K562 (cell line): ENCODE results near the gene CRIP3. TPM values are rescaled to one million over a fixed set of nuclear protein-coding genes. Genes with fewer than 3 reads are reported as not detected.
A peak's percentile ranks its signal among the peaks of the same experiment; 100 is the strongest.

ENCODE experiments used
- ATAC-seq: fragments of 200-7000 bp; cut with Tn5 transposase; 3 replicates; pipeline ENCODE4 v1.9.1; 2020; ENCODE audit warnings: moderate library complexity
- BruUV-seq: library from RNA; stranded (reverse); fragments of 400-500 nt; replicated peaks from 2 replicates; lab custom pipeline; 2021; lab: Mats Ljungman, UMichigan
- CTCF ChIA-PET: fragments of 300-600 bp; formaldehyde crosslinking; extraction: SDS; loops from one replicate; lab custom pipeline; 2021; ENCODE audit warnings: low intra/inter-chr PET ratio; lab: Yijun Ruan, JAX
- POLR2A ChIA-PET: fragments of 300-600, 350-650 bp; sonication (Branson Sonifier 250); formaldehyde crosslinking; extraction: SDS; loops from one replicate; lab custom pipeline; 2021; ENCODE audit warnings: antibody characterized with exemption, inconsistent platforms; lab: Yijun Ruan, JAX
- DNase-seq, 4 experiments: peaks; one replicate each; pipeline versions ENCODE4 v3.0.0 to v3.0.0-alpha.2; 2011 to 2018; ENCODE audit warnings: low spot score in 3 of 4, mixed read lengths in 3 of 4; ENCODE audit errors: extremely low read depth in 1 of 4
- FAIRE-seq: peaks from 2 replicates; lab custom pipeline; 2011; peaks lifted over from hg19 to GRCh38; lab: Jason Lieb, UNC
- H2AFZ ChIP-seq: 2 replicates; pipeline ENCODE4 v1.6.0; 2011; ENCODE audit warnings: low read depth, low read length, control low read depth, inconsistent platforms
- H3K27ac ChIP-seq: fragments of 200-600 bp; 3 replicates; pipeline ENCODE4 v1.8.0; 2011; ENCODE audit warnings: low read depth, mild to moderate bottlenecking, control low read depth, inconsistent platforms, low read length, moderate library complexity, mixed read lengths; ENCODE audit errors: extremely low read depth
- H3K27me3 ChIP-seq, 2 experiments: fragments of 300-600 bp in 1 of 2; 2 replicates in 1 of 2; 3 replicates in 1 of 2; pipeline versions ENCODE4 v1.6.0 to v1.8.0; 2011; ENCODE audit warnings: inconsistent platforms in 2 of 2, low read length in 2 of 2, mild to moderate bottlenecking in 1 of 2, mixed read lengths in 1 of 2, moderate library complexity in 1 of 2; ENCODE audit not compliant: control insufficient read depth in 2 of 2, insufficient read depth in 2 of 2
- H3K36me3 ChIP-seq: fragments of 300-600 bp; 3 replicates; pipeline ENCODE4 v1.8.0; 2011; ENCODE audit warnings: mild to moderate bottlenecking, low read length, inconsistent platforms; ENCODE audit not compliant: control insufficient read depth, insufficient read depth
- H3K4me1 ChIP-seq, 2 experiments: fragments of 200-600 bp in 1 of 2; replicated peaks in 1 of 2; 2 replicates in 1 of 2; 3 replicates in 1 of 2; pipeline versions ENCODE4 v1.5.1 to v1.8.0; 2011; ENCODE audit warnings: inconsistent platforms in 2 of 2, low read length in 2 of 2, mild to moderate bottlenecking in 1 of 2, mixed read lengths in 1 of 2, moderate library complexity in 1 of 2; ENCODE audit not compliant: control insufficient read depth in 2 of 2, insufficient read depth in 2 of 2
- H3K4me2 ChIP-seq: 2 replicates; pipeline ENCODE4 v1.6.1; 2011; ENCODE audit warnings: low read length, control low read depth, inconsistent platforms, mixed read lengths; ENCODE audit not compliant: insufficient read depth
- H3K4me3 ChIP-seq: fragments of 200-600 bp; sonication (generic), shearing (Covaris generic); 2 replicates; pipeline ENCODE4 v1.5.1; 2016; ENCODE audit warnings: control low read depth, inconsistent platforms
- H3K79me2 ChIP-seq: fragments of 200-600 bp; 3 replicates; pipeline ENCODE4 v1.8.0; 2011; ENCODE audit warnings: low read length, inconsistent platforms; ENCODE audit not compliant: control insufficient read depth, insufficient read depth
- H3K9ac ChIP-seq, 2 experiments: 2 replicates each; pipeline versions ENCODE4 v1.6.0 to v1.6.1; 2011; ENCODE audit warnings: low read depth in 2 of 2, low read length in 2 of 2, control low read depth in 1 of 2, inconsistent platforms in 1 of 2, mild to moderate bottlenecking in 1 of 2, mixed read lengths in 1 of 2; ENCODE audit not compliant: insufficient read depth in 1 of 2
- H3K9me1 ChIP-seq: one replicate; pipeline ENCODE4 v1.6.0; 2011; ENCODE audit warnings: inconsistent platforms, mild to moderate bottlenecking, low read length, moderate library complexity; ENCODE audit not compliant: control insufficient read depth, insufficient read depth
- H3K9me3 ChIP-seq: replicated peaks from 2 replicates; pipeline ENCODE4 v1.5.1; 2011; ENCODE audit warnings: low read depth, low read length, inconsistent platforms; ENCODE audit not compliant: control insufficient read depth, insufficient read depth
- H4K20me1 ChIP-seq: replicated peaks from 2 replicates; pipeline ENCODE4 v1.6.1; 2011; ENCODE audit warnings: low read length, inconsistent platforms, mixed read lengths; ENCODE audit not compliant: control insufficient read depth, insufficient read depth
- BDP1 ChIP-seq: IDR thresholded peaks from 3 replicates; pipeline ENCODE4 v1.6.1; 2011; ENCODE audit not compliant: insufficient read length, insufficient read depth
- E2F8 ChIP-seq: fragments of 450-650 bp; IDR thresholded peaks from 2 replicates; pipeline ENCODE4 v1.7.1; 2018; ENCODE audit warnings: mild to moderate bottlenecking, low read depth; ENCODE audit not compliant: partially characterized antibody
- GATA2 ChIP-seq: sonication (generic); formaldehyde crosslinking; IDR thresholded peaks from 2 replicates; pipeline ENCODE4 v1.4.0; 2020; ENCODE audit warnings: mild to moderate bottlenecking, missing genetic modification reagents
- HEY1 ChIP-seq: fragments of 250-450 bp; sonication (Bioruptor Pico); IDR thresholded peaks from 2 replicates; pipeline ENCODE4 v1.5.0; 2020; ENCODE audit warnings: mild to moderate bottlenecking, moderate library complexity, borderline replicate concordance
- ILF3 ChIP-seq: fragments of 450-650 bp; IDR thresholded peaks from 2 replicates; pipeline ENCODE4 v1.6.1; 2018; ENCODE audit warnings: antibody characterized with exemption, mild to moderate bottlenecking, moderate library complexity, borderline replicate concordance
- KLF1 ChIP-seq: fragments of 450-650 bp; IDR thresholded peaks from 2 replicates; pipeline ENCODE4 v1.6.1; 2016; ENCODE audit warnings: missing genetic modification characterization, missing compliant biosample characterization
- MAFG ChIP-seq: fragments of 450-650 bp; conservative IDR thresholded peaks from 2 replicates; pipeline ENCODE4 v1.6.1; 2016; ENCODE audit warnings: missing genetic modification characterization, missing compliant biosample characterization
- PHF21A ChIP-seq: fragments of 450-650 bp; IDR thresholded peaks from 2 replicates; pipeline ENCODE4 v1.6.1; 2017; ENCODE audit warnings: low read depth, borderline replicate concordance
- POLR2AphosphoS5 ChIP-seq: IDR thresholded peaks from 2 replicates; pipeline ENCODE4 v1.6.1; 2011; ENCODE audit warnings: mild to moderate bottlenecking, low read depth, low read length, moderate library complexity; ENCODE audit not compliant: control insufficient read depth, insufficient read depth
- SMAD1 ChIP-seq: fragments of 150-350 bp; IDR thresholded peaks from 2 replicates; pipeline ENCODE4 v1.6.1; 2014; ENCODE audit warnings: low read length, low read depth; ENCODE audit not compliant: partially characterized antibody
- ZNF696 ChIP-seq: fragments of 250-450 bp; sonication (Bioruptor Pico); conservative IDR thresholded peaks from 2 replicates; pipeline ENCODE4 v1.4.0; 2020; ENCODE audit warnings: mild to moderate bottlenecking, moderate library complexity
- WGBS: fragments of 100-300 bp; shearing (Covaris generic); methylation state at CpG from one replicate; pipeline ENCODE4 v1.1.6; 2016; ENCODE audit warnings: low coverage, mixed read lengths; ENCODE audit not compliant: insufficient coverage; ENCODE audit errors: missing lambda C conversion rate; 5-methylcytosine and 5-hydroxymethylcytosine counted together
- in situ Hi-C: fragments of 300-500 bp; cut with MboI; formaldehyde crosslinking; loops from 4 replicates; pipeline ENCODE4 v1.15.0; 2018; ENCODE audit warnings: inconsistent platforms, mixed read lengths
- intact Hi-C: fragments of 100-400 bp; cut with micrococcal nuclease; formaldehyde crosslinking; loops from 2 replicates; pipeline ENCODE4 v1.14.2; 2022
- polyA plus RNA-seq, 8 experiments: library from polyadenylated mRNA; depleted of rRNA in 4 of 8; stranded (reverse) in 5 of 8; unstranded in 3 of 8; fragments of >200 nt; fragmentation: Nextera tagmentation in 2 of 8; fragmentation: Illumina TruSeq in 1 of 8; extraction: Ambion mirVana in 2 of 8; extraction: Trizol in 1 of 8; gene quantifications; 2 replicates each; pipeline versions ENCODE4 v1.2.1 to v1.2.3, GENCODE V29; 2011 to 2014; ENCODE audit warnings: inconsistent platforms in 1 of 8, missing spikeins in 1 of 8
- total RNA-seq, 7 experiments: library from RNA; depleted of rRNA in 6 of 7; stranded (reverse); fragments of >200 nt in 6 of 7; fragmentation: Illumina TruSeq in 2 of 7; extraction: Trizol in 2 of 7; gene quantifications; 2 replicates each; pipeline versions ENCODE4 v1.2.1 to v1.2.3, GENCODE V29; 2011 to 2021; ENCODE audit warnings: low replicate concordance in 1 of 7
- TF ChIP-seq, protein P1 (sequence below): fragments of 200-800 bp; sonication (Bioruptor generic); IDR thresholded peaks from 2 replicates; pipeline ENCODE4 v1.6.1; 2017; ENCODE audit warnings: missing genetic modification characterization, missing compliant biosample characterization

Gene CRIP3
- total and polyA plus RNA-seq, 9 of the 15 experiments (the other 6 are each of a cell fraction or from before 2014, with no cell fraction given), result 0.36 to 2.1 (median 0.87) TPM

DNA sequence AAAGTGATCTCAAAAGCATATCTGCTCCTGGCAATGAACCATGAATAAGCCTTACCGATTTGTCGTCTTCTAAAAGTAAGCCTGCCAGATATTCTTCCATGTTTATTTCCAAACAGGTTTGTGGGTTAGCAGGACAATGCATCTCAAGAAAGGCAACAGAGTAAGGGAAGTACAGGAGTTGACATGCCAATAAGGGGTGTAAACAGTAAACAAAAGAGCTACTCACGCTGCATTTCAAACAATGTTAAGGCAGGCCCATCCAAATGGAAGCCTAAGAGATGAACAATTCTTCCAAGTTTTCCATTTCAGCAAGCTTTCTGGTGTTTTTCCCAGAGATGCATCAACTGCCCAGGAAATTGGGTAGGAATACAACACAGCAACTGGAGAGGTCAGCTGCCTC lies 27.8 kb upstream of the CRIP3 start:
- Histone ChIP-seq H2AFZ (no peak overlapping the region), H3K9me1 (no peaks in the 10 kb centered on the region), H3K79me2 (no peaks in the 10 kb centered on the region), H3K4me1 (peaks cover 0 to 2% of the 10 kb centered on the region in 2 experiments; a peak in 1 of 5 replicates), H3K36me3 (peaks cover 30% of the 10 kb centered on the region; the same call in 2 of the 3 replicates), H4K20me1 (no peaks in the 10 kb centered on the region; the same call in 1 of the 2 replicates), H3K4me2 (no peak overlapping the region), H3K27me3 (no peaks in the 10 kb centered on the region), H3K27ac (no peak overlapping the region), H3K4me3 (no peak overlapping the region), H3K9me3 (no peaks in the 10 kb centered on the region), H3K9ac (no peak overlapping the region)
- BruUV-seq, result no TSS peak
- in situ Hi-C loops, result no loop called here
- DNase-seq (no peak), FAIRE-seq (no peak), ATAC-seq (no peak)
- intact Hi-C loops, result no loop called here
- ChIA-PET CTCF (no interaction called here), POLR2A (interaction anchor here (0.5 to 2.2 kb wide), 8 partner anchors 10 to 314 kb away, joined by 3 to 6 read pairs (median 3); partner anchors contain the start of genes CRIP3 and ZNF318)
- WGBS, result 68% methylated on average over 3 of the region's 3 CpGs
- no peak for TF ChIP-seq KLF1 (tag)
- TF ChIP-seq PHF21A, result no peak
- no peak for TF ChIP-seq GATA2 (CRISPR knock-in tag)
- no peak for TF ChIP-seq BDP1
- TF ChIP-seq ILF3, result no peak
- no peak for TF ChIP-seq SMAD1

GRCh38 chr6:43335469-43335868 lies 26.8 kb upstream of the CRIP3 start:
- no peaks in the 10 kb centered on the region for H3K9me1 ChIP-seq
- H3K36me3 ChIP-seq, result peaks cover 22% of the 10 kb centered on the region; the same call in 2 of the 3 replicates
- H2AFZ ChIP-seq, result no peak overlapping the region
- BruUV-seq, result no TSS peak
- peaks cover 0 to 2% of the 10 kb centered on the region in 2 experiments; a peak in 1 of 5 replicates for H3K4me1 ChIP-seq
- intact Hi-C loops (no loop called here), in situ Hi-C loops (no loop called here)
- no peaks in the 10 kb centered on the region; the same call in 1 of the 2 replicates for H4K20me1 ChIP-seq
- H3K9ac ChIP-seq, result no peak overlapping the region
- ChIA-PET CTCF (interaction anchor here (1.8 kb wide), 1 partner anchor 72 kb away, joined by 11 read pairs; no protein-coding TSS in a partner anchor), POLR2A (interaction anchor here (0.9 to 1.2 kb wide), 2 partner anchors 27 to 172 kb away, joined by 3 to 6 read pairs; partner anchors contain the start of gene CRIP3)
- FAIRE-seq, result no peak
- WGBS, result 24% methylated on average over 3 of the region's 3 CpGs
- no peaks in the 10 kb centered on the region for H3K27me3 ChIP-seq
- H3K4me3 ChIP-seq, result no peak overlapping the region
- no peak for DNase-seq
- H3K79me2 ChIP-seq, result no peaks in the 10 kb centered on the region
- H3K27ac ChIP-seq, result no peak overlapping the region
- ATAC-seq, result no peak
- no peak overlapping the region for H3K4me2 ChIP-seq
- no peaks in the 10 kb centered on the region for H3K9me3 ChIP-seq
- TF ChIP-seq, protein P1, sequence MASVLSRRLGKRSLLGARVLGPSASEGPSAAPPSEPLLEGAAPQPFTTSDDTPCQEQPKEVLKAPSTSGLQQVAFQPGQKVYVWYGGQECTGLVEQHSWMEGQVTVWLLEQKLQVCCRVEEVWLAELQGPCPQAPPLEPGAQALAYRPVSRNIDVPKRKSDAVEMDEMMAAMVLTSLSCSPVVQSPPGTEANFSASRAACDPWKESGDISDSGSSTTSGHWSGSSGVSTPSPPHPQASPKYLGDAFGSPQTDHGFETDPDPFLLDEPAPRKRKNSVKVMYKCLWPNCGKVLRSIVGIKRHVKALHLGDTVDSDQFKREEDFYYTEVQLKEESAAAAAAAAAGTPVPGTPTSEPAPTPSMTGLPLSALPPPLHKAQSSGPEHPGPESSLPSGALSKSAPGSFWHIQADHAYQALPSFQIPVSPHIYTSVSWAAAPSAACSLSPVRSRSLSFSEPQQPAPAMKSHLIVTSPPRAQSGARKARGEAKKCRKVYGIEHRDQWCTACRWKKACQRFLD (CRISPR knock-in tag), result no peak
- TF ChIP-seq POLR2AphosphoS5 (no peak), MAFG (tag) (0 out of 2 replicates have a peak, but pooled peaks have one; percentile 38), HEY1 (no peak), ZNF696 (CRISPR knock-in tag) (no peak), E2F8 (no peak)
